Osteoblast (primary cell): ENCODE data around the gene NFIC. TPM values are rescaled to one million over a fixed set of nuclear protein-coding genes. Genes with fewer than 3 reads are reported as not detected.

ENCODE experiments used
- DNase-seq: peaks from one replicate; pipeline ENCODE4 v3.0.0; 2011; ENCODE audit warnings: low spot score, mixed read lengths; ENCODE audit not compliant: insufficient read length; ENCODE audit errors: missing footprints
- H2AFZ ChIP-seq: 2 replicates; pipeline ENCODE4 v1.6.0; 2011; ENCODE audit warnings: mild to moderate bottlenecking, low read length
- H3K27ac ChIP-seq: 2 replicates; pipeline ENCODE4 v1.5.1; 2011; ENCODE audit warnings: mild to moderate bottlenecking, low read depth, low read length, moderate library complexity
- H3K27me3 ChIP-seq: 2 replicates; pipeline ENCODE4 v1.6.0; 2012; ENCODE audit warnings: mild to moderate bottlenecking, control low read depth, inconsistent platforms, low read length, moderate library complexity; ENCODE audit not compliant: insufficient read depth
- H3K36me3 ChIP-seq: 2 replicates; pipeline ENCODE4 v1.5.1; 2011; ENCODE audit warnings: mild to moderate bottlenecking, low read length, control low read depth, moderate library complexity; ENCODE audit not compliant: insufficient read depth
- H3K4me1 ChIP-seq: 2 replicates; pipeline ENCODE4 v1.5.1; 2011; ENCODE audit warnings: mild to moderate bottlenecking, low read length, control low read depth, moderate library complexity; ENCODE audit not compliant: insufficient read depth
- H3K4me2 ChIP-seq: 2 replicates; pipeline ENCODE4 v1.6.0; 2011; ENCODE audit warnings: mild to moderate bottlenecking, low read length; ENCODE audit not compliant: insufficient read depth
- H3K4me3 ChIP-seq: fragments of 200-600 bp; sonication (generic); 3 replicates; pipeline ENCODE4 v1.5.1; 2012; ENCODE audit warnings: mild to moderate bottlenecking, low read length, inconsistent platforms; ENCODE audit not compliant: insufficient read depth
- H3K79me2 ChIP-seq: 2 replicates; pipeline ENCODE4 v1.6.0; 2012; ENCODE audit warnings: mild to moderate bottlenecking, low read length, control low read depth, inconsistent platforms; ENCODE audit not compliant: insufficient read depth
- H3K9me3 ChIP-seq: 2 replicates; pipeline ENCODE4 v1.5.1; 2011; ENCODE audit warnings: low read depth, low read length, control low read depth
- H4K20me1 ChIP-seq: 2 replicates; pipeline ENCODE4 v1.6.0; 2012; ENCODE audit warnings: mild to moderate bottlenecking, low read length, control low read depth; ENCODE audit not compliant: insufficient read depth
- CTCF ChIP-seq: IDR thresholded peaks from 2 replicates; pipeline ENCODE4 v1.5.1; 2011; ENCODE audit warnings: mild to moderate bottlenecking, low read depth, low read length, moderate library complexity; ENCODE audit errors: extremely low read depth
- total RNA-seq: library from RNA; depleted of rRNA; stranded (reverse); fragments of >200 nt; gene quantifications from 2 replicates; pipeline ENCODE4 v1.2.3, GENCODE V29; 2012

The NFIC gene
- total RNA-seq, 1 donor: 61.2 TPM

GRCh38 chr19:3500429-3501101 lies 134.2 kb downstream of the NFIC start, which contains the start of gene DOHH:
TSS of gene DOHH (minus strand) at chr19:3500674. CDS start at chr19:3496814, 3,860 bp downstream.
- Histone ChIP-seq H3K36me3 (peaks cover 15% of the 10 kb centered on the region), H3K27ac (peak within 1 kb of the TSS; percentile 93), H4K20me1 (peaks cover 7% of the 10 kb centered on the region), H3K4me3 (peak within 1 kb of the TSS; percentile 94), H3K9me3 (no peaks in the 10 kb centered on the region), H3K4me1 (peaks cover 13% of the 10 kb centered on the region), H2AFZ (peak within 1 kb of the TSS; percentile 92), H3K4me2 (peak within 1 kb of the TSS; percentile 88), H3K27me3 (no peaks in the 10 kb centered on the region), H3K79me2 (peaks cover 36% of the 10 kb centered on the region)
- DNase-seq: peak; percentile 99
- TF ChIP-seq CTCF: no peak

GRCh38 chr19:3501780-3502179 lies 135.4 kb downstream of the NFIC start:
- TF ChIP-seq CTCF: no peak
- DNase-seq: no peak
- Histone ChIP-seq H3K27ac (no peak overlapping the region), H3K4me3 (no peak overlapping the region), H4K20me1 (peaks cover 4% of the 10 kb centered on the region), H3K9me3 (no peaks in the 10 kb centered on the region), H3K4me2 (no peak overlapping the region), H3K36me3 (peaks cover 5% of the 10 kb centered on the region), H2AFZ (no peak overlapping the region), H3K4me1 (peaks cover 15% of the 10 kb centered on the region), H3K27me3 (no peaks in the 10 kb centered on the region), H3K79me2 (peaks cover 42% of the 10 kb centered on the region)

- DNase-seq: no peak
- H3K79me2 ChIP-seq: peaks cover 42% of the 10 kb centered on the region
- H3K4me3 ChIP-seq: no peak overlapping the region
- no peaks in the 10 kb centered on the region for H3K27me3 ChIP-seq
- H4K20me1 ChIP-seq: peaks cover 3% of the 10 kb centered on the region
- peak overlapping the region; percentile 35 for H2AFZ ChIP-seq
- H3K4me2 ChIP-seq: no peak overlapping the region
- no peak for TF ChIP-seq CTCF
- no peaks in the 10 kb centered on the region for H3K9me3 ChIP-seq
- peaks cover 15% of the 10 kb centered on the region for H3K4me1 ChIP-seq
- no peaks in the 10 kb centered on the region for H3K36me3 ChIP-seq
- no peak overlapping the region for H3K27ac ChIP-seq
Observed at GRCh38 chr19:3503036-3503572, 136.7 kb downstream of the NFIC start.

GRCh38 chr19:3504735-3505134 lies 138.4 kb downstream of the NFIC start:
- H3K27me3 ChIP-seq: no peaks in the 10 kb centered on the region
- H3K79me2 ChIP-seq: peaks cover 44% of the 10 kb centered on the region
- H3K36me3 ChIP-seq: peaks cover 1% of the 10 kb centered on the region
- H3K27ac ChIP-seq: no peak overlapping the region
- DNase-seq: no peak
- H3K4me2 ChIP-seq: no peak overlapping the region
- no peaks in the 10 kb centered on the region for H3K9me3 ChIP-seq
- H3K4me3 ChIP-seq: no peak overlapping the region
- H2AFZ ChIP-seq: no peak overlapping the region
- peaks cover 25% of the 10 kb centered on the region for H3K4me1 ChIP-seq
- peaks cover 17% of the 10 kb centered on the region for H4K20me1 ChIP-seq
- TF ChIP-seq CTCF: no peak
